Measurements from ENCODE around the gene C12orf57. TPM values are rescaled to one million over a fixed set of nuclear protein-coding genes. Genes with fewer than 3 reads are reported as not detected.

C12orf57 gene
- polyA plus RNA-seq, 3 donors, result 326 to 584 (median 368) TPM

GRCh38 chr12:6975297-6976032 is 31.6 kb downstream of the C12orf57 start:
- H3K27ac ChIP-seq (ENCODE audit: low read depth, low read length), result no peak overlapping the region
- 85 to 93% (median 89%) methylated on average over 2 of the region's 2 CpGs for WGBS, 3 donors

- no peak overlapping the region for H3K27ac ChIP-seq (ENCODE audit: low read depth, low read length)
- 79 to 80% (median 80%) methylated on average over 10 of the region's 10 CpGs for WGBS, 3 donors
Observed at GRCh38 chr12:6977653-6978052, 33.8 kb downstream of the C12orf57 start.

DNA sequence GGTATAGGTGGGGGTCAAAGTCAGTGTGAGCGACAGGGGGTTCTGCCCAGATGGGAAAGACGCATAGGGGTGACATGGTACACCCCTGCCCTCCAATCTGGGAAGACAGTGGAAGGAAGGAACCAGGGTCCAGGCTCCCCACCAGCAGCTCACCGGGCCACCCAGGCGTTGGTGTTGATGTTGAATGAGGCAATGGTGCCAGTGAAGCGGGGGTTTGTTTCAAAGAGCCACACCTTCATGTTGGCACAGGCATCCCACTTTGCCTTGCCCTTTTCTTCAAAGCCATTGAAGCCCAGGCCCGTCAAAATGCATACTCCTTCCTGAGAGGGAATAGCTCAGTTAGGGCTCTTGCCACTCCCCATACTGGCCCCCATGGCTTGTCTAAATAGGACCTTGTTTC is 34.4 kb downstream of the C12orf57 start:
- H3K27ac ChIP-seq (ENCODE audit: low read depth, low read length), result no peak overlapping the region
- WGBS, 3 donors, result 77 to 94% (median 81%) methylated on average over 6 of the region's 6 CpGs

GRCh38 chr12:6978611-6979011 is 34.8 kb downstream of the C12orf57 start:
- 56 to 82% (median 81%) methylated on average over 3 of the region's 3 CpGs for WGBS, 3 donors
- H3K27ac ChIP-seq (ENCODE audit: low read depth, low read length), result no peak overlapping the region

GRCh38 chr12:6979021-6979420 is 35.2 kb downstream of the C12orf57 start:
- 37 to 86% (median 86%) methylated on average over 6 of the region's 6 CpGs for WGBS, 3 donors
- H3K27ac ChIP-seq (ENCODE audit: low read depth, low read length), result no peak overlapping the region

DNA sequence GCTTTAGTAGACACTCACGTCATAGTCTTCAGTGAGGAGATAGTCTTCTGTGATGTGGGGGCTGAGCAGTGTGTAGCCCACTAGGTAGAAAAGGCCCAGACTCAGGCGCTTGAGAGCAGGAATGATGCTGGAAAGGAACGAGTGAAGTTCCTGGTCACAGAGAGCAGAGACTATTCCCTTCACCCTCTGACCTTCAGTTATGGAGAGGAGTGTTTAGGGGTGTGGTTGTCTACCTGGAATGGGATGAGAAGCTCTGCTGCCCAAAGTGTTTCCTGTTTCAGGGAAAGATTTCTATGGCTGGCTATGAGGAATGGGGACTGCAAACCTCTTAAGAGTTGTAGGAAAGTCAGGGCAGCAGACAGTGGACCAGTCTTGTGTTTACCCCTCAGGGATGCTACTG is 35.6 kb downstream of the C12orf57 start:
- 73 to 88% (median 78%) methylated on average over 3 of the region's 3 CpGs for WGBS, 3 donors
- no peak overlapping the region for H3K27ac ChIP-seq (ENCODE audit: low read depth, low read length)

DNA sequence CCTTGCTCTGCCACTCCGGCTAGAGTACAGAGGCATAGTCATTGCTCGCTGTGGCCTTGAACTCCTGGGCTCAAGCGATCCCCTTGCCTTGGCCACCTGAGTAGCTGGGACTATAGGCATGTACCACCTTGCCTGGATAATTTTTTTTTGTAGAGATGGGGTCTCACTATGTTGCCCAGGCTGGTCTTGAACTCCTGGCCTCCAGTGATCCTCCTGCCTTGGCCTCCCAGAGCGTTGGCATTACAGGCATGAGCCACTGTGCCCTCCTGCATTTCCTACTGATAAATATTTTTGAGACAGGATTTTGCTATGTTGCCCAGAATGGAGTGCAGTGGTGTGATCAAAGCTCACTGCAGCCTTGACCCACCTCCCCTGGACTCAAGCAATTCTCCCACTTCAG is 36.3 kb downstream of the C12orf57 start:
- H3K27ac ChIP-seq (ENCODE audit: low read depth, low read length), result no peak overlapping the region
- WGBS, 3 donors, result 95 to 99% (median 97%) methylated on average over 4 of the region's 4 CpGs

GRCh38 chr12:6980740-6981139 is 36.9 kb downstream of the C12orf57 start:
- H3K27ac ChIP-seq (ENCODE audit: low read depth, low read length), result no peak overlapping the region

GRCh38 chr12:6981152-6982052 is 37.6 kb downstream of the C12orf57 start:
- WGBS, 3 donors, result 69 to 94% (median 91%) methylated on average over 10 of the region's 10 CpGs
- H3K27ac ChIP-seq (ENCODE audit: low read depth, low read length), result no peak overlapping the region

DNA sequence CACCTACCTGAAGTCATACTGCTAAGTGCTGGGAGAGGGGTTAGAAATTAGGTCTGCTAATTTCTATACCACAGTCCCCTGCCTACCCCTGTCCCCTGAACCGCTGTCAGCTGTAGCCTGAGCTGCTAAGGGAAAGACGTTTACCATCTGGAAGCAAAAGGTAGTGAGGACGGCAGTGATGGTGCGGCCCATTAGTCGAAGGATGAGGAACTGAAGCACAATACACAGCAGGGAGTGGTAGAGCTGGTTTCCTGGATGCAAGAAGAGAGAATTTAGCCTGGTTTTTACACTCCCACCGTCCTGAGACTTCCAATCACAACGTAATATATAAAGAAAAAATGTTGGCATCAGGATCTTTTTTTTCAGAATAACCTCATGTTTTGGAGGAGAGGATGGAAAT is 38.7 kb downstream of the C12orf57 start:
- 86 to 91% (median 91%) methylated on average over 7 of the region's 7 CpGs for WGBS, 3 donors
- H3K27ac ChIP-seq (ENCODE audit: low read depth, low read length), result no peak overlapping the region

DNA sequence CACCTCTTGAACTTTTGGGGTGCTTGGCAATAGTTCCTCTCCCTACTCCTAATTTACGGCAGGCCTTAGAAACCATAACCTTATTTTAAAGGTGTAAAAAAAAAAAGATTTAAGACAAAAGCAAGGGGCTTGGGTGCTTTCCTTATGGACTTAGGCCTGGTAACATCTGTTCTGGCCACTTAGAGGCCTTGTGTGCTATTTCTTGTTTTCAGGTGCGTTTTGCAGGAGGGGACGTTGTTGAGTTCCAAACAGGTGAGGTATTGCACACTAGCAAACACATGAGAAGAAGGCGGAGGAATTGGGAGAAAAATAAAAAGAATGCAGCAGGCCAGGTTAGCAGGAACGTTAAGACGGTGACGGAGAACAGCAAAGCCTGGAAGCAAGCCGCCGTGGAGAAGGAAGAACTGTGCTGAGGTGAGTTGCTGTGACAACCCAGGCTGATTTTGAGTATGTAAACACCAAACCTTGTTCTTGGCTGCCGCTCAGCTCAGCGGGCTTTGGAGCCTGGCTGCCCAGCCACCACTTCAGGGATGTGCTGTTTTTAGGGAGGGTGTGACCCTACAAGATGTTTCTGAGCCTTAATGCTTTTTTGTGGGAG is 44.2 kb downstream of the C12orf57 start:
- H3K27ac ChIP-seq (ENCODE audit: low read depth, low read length), result no peak overlapping the region
- 40 to 94% (median 92%) methylated on average over 11 of the region's 11 CpGs for WGBS, 3 donors

Other genes with a start within 250 kb of the C12orf57 start
- under 1 TPM in 2 of 3 donors, not detected in 1; 0.09 to 0.49 TPM for gene PIANP, start 243.2 kb upstream of the C12orf57 start, polyA plus RNA-seq
- gene COPS7A, start 220.0 kb upstream of the C12orf57 start, polyA plus RNA-seq, result 10 to 100 TPM; 33.5 to 71.9 (median 66.1) TPM
- 100 to 1,000 TPM in 2 of 3 donors, 10 to 100 TPM in 1; 78.2 to 196 (median 188) TPM for gene MLF2, start 190.9 kb upstream of the C12orf57 start, polyA plus RNA-seq
- gene PTMS, start 177.7 kb upstream of the C12orf57 start, polyA plus RNA-seq, result 100 to 1,000 TPM in 2 of 3 donors, 10 to 100 TPM in 1; 71.7 to 632 (median 263) TPM
- 1 to 10 TPM in 2 of 3 donors, under 1 TPM in 1; 0.08 to 3.0 (median 1.0) TPM for gene LAG3, start 171.5 kb upstream of the C12orf57 start, polyA plus RNA-seq
- gene CD4, start 154.5 kb upstream of the C12orf57 start, polyA plus RNA-seq, result 10 to 100 TPM in 1 of 3 donors, 1 to 10 TPM in 2; 3.7 to 11.2 (median 7.6) TPM
- 1 to 10 TPM; 2.0 to 5.1 (median 5.1) TPM for gene GPR162, start 122.2 kb upstream of the C12orf57 start, polyA plus RNA-seq
- gene P3H3, start 115.6 kb upstream of the C12orf57 start, polyA plus RNA-seq, result 1 to 10 TPM; 5.4 to 9.0 (median 7.4) TPM
- 1 to 10 TPM in 1 of 3 donors, under 1 TPM in 2; 0.86 to 1.7 (median 0.89) TPM for gene GNB3, start 103.1 kb upstream of the C12orf57 start, polyA plus RNA-seq
- gene CDCA3, start 92.7 kb upstream of the C12orf57 start, polyA plus RNA-seq, result 1 to 10 TPM in 1 of 3 donors, under 1 TPM in 2; 0.52 to 1.1 (median 0.64) TPM
- 10 to 100 TPM; 14.7 to 32.5 (median 28.5) TPM for gene USP5, start 91.9 kb upstream of the C12orf57 start, polyA plus RNA-seq
- gene TPI1, start 76.5 kb upstream of the C12orf57 start, polyA plus RNA-seq, result 100 to 1,000 TPM; 244 to 500 (median 371) TPM
- 1 to 10 TPM; 5.4 to 6.2 (median 5.6) TPM for gene SPSB2, start 70.7 kb upstream of the C12orf57 start, polyA plus RNA-seq
- 10 to 100 TPM in 1 of 3 donors, 1 to 10 TPM in 2; 3.0 to 11.7 (median 4.8) TPM for gene LRRC23, start 39.2 kb upstream of the C12orf57 start, polyA plus RNA-seq
- gene ENO2, start 29.4 kb upstream of the C12orf57 start, polyA plus RNA-seq, result 10 to 100 TPM in 1 of 3 donors, 1 to 10 TPM in 2; 2.6 to 11.9 (median 4.1) TPM
- gene ATN1, start 16.1 kb upstream of the C12orf57 start, polyA plus RNA-seq, result 100 to 1,000 TPM in 2 of 3 donors, 10 to 100 TPM in 1; 38.1 to 127 (median 119) TPM
- not detected for gene RNU7-1, start 206 bp upstream of the C12orf57 start, polyA plus RNA-seq
- 10 to 100 TPM; 18.8 to 44.0 (median 24.2) TPM for gene PTPN6, start 7.3 kb downstream of the C12orf57 start, polyA plus RNA-seq
- 100 to 1,000 TPM; 147 to 221 (median 166) TPM for gene PHB2, start 26.6 kb downstream of the C12orf57 start, polyA plus RNA-seq
- gene EMG1, start 26.9 kb downstream of the C12orf57 start, polyA plus RNA-seq, result 10 to 100 TPM; 11.2 to 26.6 (median 22.9) TPM
- 10 to 100 TPM; 27.1 to 77.9 (median 43.0) TPM for gene LPCAT3, start 74.5 kb downstream of the C12orf57 start, polyA plus RNA-seq
- 100 to 1,000 TPM in 2 of 3 donors, 10 to 100 TPM in 1; 64.1 to 490 (median 315) TPM for gene C1S, start 116.7 kb downstream of the C12orf57 start, polyA plus RNA-seq
- 100 to 1,000 TPM in 2 of 3 donors, 10 to 100 TPM in 1; 86.3 to 575 (median 386) TPM for gene C1R, start 148.4 kb downstream of the C12orf57 start, polyA plus RNA-seq
- gene C1RL, start 165.2 kb downstream of the C12orf57 start, polyA plus RNA-seq, result 10 to 100 TPM; 40.8 to 48.5 (median 42.0) TPM
- 1 to 10 TPM; 1.9 to 5.0 (median 2.5) TPM for gene RBP5, start 184.9 kb downstream of the C12orf57 start, polyA plus RNA-seq
- gene CLSTN3, start 186.3 kb downstream of the C12orf57 start, polyA plus RNA-seq, result 10 to 100 TPM; 27.6 to 73.6 (median 68.0) TPM
- gene PEX5, start 245.7 kb downstream of the C12orf57 start, polyA plus RNA-seq, result 10 to 100 TPM; 29.5 to 90.1 (median 42.8) TPM